ENCODE results near the gene STRADA.
A peak's percentile ranks its signal among the peaks of the same experiment; 100 is the strongest.
"Not testable (repeated sequence)": the region's sequence is repeated elsewhere in the genome, so short reads cannot be mapped to it uniquely, and the experiment has no call there.

STRADA gene

GRCh38 chr17:63754046-63754445, 12.4 kb upstream of the STRADA start:
- no peak for DNase-seq

- DNase-seq, result no peak
Measured at GRCh38 chr17:63753215-63753614, 11.6 kb upstream of the STRADA start.

- no peak for DNase-seq
Measured at GRCh38 chr17:63752707-63753106, 11.1 kb upstream of the STRADA start.

DNA sequence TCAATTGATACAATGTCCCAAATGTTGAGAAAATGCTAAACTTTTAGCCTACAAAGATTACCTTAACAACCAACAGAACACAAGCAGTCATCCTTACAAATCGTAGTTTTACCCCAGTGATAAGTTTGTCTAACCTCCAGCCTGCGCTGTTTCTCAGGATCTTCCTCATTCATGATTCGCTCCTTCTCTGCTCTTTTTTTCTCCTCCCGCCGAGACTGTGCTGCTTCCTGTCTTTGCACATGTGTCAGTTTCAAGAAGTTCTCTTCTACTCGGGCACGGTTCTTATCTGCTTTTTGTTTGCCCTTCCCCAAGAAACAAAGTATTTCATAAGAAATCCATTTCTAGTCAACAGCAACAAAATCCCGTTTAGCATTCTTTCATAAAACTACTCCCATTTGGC, 10.2 kb upstream of the STRADA start:
- DNase-seq, result no peak

DNA sequence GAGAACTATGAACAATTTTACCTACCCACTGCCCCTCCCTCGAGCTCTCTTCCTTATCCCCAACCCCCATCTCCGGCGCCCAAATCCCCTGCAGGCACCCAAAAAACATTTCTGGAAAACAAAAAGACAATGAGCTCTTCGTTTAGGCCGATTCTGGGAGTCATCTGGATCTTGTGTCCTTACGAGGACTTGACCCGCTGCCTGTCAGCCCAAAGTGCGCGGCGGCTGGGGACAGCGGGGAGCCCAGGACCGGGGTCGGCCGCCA, 524 bp downstream of the STRADA start:
- no peak for DNase-seq

- no peak for DNase-seq
Measured at GRCh38 chr17:63740464-63741142, 996 bp downstream of the STRADA start.

GRCh38 chr17:63735691-63736090, 5.9 kb downstream of the STRADA start:
- DNase-seq, result no peak

DNA sequence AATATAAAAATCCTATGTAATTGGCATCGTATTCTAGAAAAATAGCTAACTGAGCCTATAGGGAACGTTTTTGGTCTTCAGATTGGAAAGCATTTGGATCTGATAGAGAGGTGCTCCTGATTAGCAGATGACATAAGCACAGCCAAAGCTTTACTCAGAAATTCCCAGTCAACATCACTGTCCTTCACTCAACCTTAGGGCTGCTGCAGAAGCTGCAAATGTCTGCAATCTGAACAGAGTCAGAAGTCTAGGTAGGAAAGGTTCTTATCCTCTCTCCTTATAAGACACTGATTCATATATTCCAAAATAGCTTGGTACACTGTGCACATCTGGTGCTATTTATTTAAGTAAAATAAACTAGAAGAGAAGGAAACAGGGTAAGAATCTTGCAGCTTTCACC, 19.2 kb downstream of the STRADA start:
- no peak for DNase-seq

- DNase-seq, result not testable (repeated sequence)
Measured at GRCh38 chr17:63720194-63720593, 21.4 kb downstream of the STRADA start.

DNA sequence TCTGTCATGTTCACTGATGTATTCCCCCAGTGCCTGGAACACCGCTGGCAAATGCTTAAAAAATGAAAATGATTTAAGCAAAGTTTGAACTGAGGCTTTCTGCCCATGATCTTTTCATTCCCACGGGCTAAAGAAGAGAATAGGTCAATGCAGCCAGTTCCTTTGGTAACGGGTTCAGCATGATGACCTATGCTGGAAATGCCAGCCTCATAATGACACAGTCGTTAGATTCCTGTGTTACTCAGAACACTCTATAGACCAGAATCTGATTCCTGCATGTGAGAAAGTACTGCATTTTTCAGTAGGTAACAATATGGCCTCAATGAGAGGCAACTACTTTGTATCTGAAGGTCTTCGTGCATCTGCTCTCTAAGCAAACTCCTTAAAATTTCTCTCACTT, 22.6 kb downstream of the STRADA start:
- no peak for DNase-seq

GRCh38 chr17:63716426-63716825, 25.2 kb downstream of the STRADA start:
- no peak for DNase-seq

- DNase-seq, result no peak
Measured at GRCh38 chr17:63714550-63715277, 26.9 kb downstream of the STRADA start.

DNA sequence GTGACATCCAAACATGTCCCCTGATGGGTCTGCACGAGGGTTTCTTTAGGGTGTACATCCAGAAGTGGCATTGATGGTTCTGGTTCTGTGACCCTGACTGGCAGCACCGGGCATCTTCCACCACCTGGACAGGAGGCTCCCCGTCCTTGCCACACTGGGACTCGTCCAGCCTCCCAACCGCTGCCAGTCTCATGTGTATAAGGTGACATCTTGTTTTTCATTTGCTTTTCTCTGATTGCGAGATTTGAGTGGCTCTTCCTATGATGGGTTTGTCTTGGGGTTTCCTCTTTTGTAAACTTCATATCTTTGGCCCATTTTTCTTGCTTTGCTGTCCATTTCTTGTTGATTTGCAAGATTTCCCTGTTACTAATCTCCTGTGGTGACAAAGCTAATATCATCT, 32.5 kb downstream of the STRADA start:
- no peak for DNase-seq

DNA sequence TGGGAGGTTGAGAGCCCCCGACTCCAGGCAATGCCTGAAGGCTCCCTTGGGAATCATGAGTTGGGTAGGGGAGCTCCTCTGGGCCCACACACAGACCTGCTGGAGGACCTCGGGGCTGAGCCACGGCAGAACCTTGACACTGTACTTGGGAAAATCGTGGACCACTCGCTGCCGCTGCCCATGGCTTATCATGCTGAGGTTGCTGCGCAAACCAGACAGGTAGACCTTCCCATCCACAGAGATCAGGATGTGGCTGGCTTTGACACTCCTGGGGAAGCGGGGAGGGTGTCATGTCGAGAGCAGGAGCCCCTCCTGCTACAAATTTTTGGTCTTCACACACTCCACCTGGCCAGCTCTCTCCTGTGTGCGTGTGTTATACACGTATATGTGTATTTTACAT, 34.4 kb downstream of the STRADA start:
- no peak for DNase-seq

DNA sequence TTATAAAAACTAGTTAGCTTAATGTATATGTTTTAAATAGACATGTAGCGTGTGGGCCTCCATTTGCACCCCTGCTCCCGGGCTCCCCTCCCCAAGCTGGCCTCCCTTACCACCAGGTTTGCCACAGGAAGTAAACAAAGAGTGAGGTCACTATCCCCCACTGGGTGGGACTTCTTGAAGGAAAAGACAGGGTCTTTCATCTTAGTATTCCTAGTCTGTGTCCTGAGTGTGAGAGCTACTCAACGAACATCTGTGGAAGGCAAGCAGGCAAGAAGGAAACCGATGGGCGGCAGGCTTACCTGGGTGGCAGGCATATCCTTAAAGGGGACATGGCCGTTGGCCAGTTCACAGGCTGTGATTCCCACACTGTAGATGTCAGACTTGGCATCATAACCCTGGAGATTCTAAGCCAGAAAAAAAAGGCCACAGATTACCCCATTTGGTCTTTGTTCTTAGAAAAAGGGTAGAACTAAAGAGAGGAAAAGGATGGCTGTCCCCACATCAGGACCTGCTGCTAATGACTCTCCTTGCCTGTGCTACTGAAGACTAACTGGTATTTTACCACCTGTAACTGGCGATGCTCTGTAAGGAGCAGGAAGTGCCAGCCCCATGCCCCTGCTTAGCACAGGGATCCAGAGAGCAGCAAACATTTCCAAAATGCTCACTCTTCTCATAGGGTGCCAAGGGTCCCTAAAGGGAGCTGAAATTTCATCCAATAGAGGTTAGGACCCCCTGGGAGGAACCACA, 35.1 kb downstream of the STRADA start:
- no peak for DNase-seq

- no peak for DNase-seq
Measured at GRCh38 chr17:63705657-63706056, 35.9 kb downstream of the STRADA start.

DNA sequence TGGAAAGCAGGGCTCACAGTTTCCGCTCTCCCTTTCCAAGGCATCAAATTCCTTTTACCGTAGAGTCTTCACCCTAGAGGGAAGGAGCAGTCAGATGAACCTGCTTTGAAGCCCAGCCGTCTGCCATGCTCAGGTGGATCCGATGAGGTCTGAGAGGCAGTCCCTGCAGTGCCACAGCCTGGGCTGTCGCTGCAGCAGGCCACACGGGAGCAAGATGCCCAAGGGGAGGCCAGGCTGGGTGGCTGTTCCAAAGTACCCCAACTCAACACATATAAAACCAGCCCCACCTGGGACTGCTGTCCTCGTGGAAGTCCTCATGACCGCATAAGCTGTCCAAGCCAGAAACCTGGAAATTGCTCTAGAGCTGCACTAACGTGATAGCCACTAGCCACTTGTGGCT, 36.8 kb downstream of the STRADA start:
- DNase-seq, result no peak

DNA sequence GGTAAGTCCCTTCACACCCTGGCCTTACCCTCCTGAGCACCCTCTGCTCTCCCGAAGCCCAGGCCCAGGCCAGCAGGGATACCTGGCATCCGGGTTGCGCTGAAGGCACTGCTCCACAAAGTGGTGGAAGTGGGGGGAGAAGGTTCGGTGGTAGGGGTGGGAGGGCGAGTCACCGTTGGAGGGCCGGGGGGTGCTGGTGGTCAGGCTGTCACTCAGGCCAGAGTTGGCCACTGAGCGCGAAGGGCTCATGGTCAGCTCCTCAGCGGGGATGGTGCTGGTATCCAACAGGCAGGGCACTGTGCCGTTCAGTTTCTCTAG, 37.4 kb downstream of the STRADA start:
- DNase-seq, result no peak

DNA sequence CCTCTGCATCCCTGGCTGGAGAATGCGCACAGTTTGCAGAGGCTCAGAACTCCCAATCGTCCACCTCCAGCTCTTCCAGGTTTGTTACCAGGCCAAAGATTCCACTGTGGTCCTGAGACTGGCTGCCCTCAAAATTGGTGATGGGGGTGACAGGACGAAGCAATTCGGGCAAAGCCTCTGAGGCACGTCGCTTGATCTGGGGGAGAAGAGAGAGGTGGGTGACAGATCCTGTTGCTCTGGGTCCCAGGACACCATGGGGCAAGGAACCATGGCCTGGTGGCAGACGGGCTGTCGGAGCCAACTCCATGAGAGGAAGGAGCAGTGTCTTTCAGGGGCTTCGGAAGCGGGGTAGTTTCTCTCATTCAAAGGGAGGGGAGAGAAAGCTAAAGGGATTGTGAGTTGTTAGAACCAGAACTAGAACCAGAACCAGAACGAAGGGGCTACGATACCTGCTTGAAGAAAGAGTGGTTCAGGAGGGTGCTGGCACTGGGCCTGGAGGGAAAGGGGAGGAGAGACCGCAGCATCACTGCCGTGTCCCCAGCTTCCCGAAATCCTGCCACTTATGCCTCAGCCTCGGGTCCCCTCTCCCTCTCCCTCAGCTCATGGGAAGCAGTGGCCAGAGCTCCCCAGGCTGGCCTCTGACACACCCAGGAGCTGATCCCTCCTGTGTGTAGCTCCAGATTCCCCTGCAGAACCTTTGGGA, 37.9 kb downstream of the STRADA start:
- no peak for DNase-seq

DNA sequence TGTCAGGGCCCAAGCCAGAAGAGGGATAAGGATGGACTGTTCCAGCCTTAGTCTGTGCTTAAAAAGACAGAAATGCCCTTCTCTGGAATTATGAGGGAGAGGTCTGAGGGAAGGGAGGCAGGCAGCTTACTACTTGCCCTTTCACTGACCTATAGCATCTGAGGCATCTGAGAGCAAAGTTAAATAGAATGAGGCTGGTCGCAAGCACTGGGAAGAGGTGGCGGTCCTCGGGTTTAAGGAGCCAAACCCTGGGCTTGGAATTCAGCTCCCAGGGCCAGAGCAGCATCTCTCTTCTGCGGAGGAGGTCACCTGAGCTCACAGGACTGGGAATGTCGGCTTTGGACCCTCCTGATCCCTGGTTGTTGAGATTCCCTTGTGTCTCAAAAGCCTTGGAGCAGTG, 38.6 kb downstream of the STRADA start:
- DNase-seq, result no peak

- no peak for DNase-seq
Measured at GRCh38 chr17:63702721-63703015, 38.9 kb downstream of the STRADA start.

GRCh38 chr17:63701868-63702720, 39.5 kb downstream of the STRADA start:
- peak; percentile 65 for DNase-seq

DNA sequence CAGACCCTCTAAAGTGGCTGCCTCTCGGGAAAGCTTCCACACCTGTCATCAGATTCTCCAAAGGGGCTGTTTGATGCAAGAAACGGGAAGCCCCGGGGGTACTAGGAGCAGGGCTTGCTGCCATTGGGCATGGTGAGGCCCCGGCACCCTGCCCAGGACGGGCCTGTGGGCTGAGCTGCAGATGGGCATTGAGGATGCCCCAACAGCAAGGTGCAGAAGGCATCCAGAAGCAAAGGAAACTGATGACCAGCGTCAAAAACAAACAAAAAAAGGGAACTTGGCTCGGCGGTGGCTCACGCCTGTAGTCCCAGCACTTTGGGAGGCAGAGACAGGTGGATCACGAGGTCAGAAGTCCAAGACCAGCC, 40.2 kb downstream of the STRADA start:
- no peak for DNase-seq

All from T-helper 9 cell (primary cell).